B cell (primary cell): Measurements from ENCODE around the gene RECK.

ENCODE experiments used
- EZH2 ChIP-seq: IDR thresholded peaks from 2 replicates; pipeline ENCODE4 v1.6.1; 2012; ENCODE audit warnings: borderline replicate concordance, low read depth, mild to moderate bottlenecking, moderate library complexity, low read length; ENCODE audit not compliant: insufficient read depth, poor library complexity, severe bottlenecking
- TF ChIP-seq, protein P1 (sequence below): fragments of 200-600 bp; IDR thresholded peaks from one replicate; pipeline ENCODE4 v1.8.0; 2022; ENCODE audit warnings: antibody characterized with exemption, mild to moderate bottlenecking

DNA sequence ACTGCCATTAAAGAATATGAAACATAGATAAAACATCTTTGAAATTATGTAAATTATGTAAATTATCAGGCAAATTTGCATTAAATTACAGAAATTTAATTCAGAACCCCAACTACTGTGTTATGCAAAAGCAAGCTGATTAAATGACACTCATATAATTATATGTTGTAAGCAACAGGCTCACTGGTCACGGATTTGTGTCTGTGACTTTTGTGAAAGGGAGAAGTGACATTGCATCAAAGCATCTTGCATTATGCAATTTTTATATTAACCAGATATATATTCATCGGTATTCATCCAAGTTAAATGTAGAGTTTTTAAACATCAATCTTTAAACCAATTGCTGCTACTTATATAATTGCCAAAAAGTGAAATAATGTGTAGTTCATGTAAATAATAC lies 86.8 kb downstream of the RECK start:
- TF ChIP-seq EZH2 = no peak
- TF ChIP-seq, protein P1, sequence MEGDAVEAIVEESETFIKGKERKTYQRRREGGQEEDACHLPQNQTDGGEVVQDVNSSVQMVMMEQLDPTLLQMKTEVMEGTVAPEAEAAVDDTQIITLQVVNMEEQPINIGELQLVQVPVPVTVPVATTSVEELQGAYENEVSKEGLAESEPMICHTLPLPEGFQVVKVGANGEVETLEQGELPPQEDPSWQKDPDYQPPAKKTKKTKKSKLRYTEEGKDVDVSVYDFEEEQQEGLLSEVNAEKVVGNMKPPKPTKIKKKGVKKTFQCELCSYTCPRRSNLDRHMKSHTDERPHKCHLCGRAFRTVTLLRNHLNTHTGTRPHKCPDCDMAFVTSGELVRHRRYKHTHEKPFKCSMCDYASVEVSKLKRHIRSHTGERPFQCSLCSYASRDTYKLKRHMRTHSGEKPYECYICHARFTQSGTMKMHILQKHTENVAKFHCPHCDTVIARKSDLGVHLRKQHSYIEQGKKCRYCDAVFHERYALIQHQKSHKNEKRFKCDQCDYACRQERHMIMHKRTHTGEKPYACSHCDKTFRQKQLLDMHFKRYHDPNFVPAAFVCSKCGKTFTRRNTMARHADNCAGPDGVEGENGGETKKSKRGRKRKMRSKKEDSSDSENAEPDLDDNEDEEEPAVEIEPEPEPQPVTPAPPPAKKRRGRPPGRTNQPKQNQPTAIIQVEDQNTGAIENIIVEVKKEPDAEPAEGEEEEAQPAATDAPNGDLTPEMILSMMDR = no peak
